ENCODE measurements around the gene USP22.
"Not testable (repeated sequence)": the region's sequence is repeated elsewhere in the genome, so short reads cannot be mapped to it uniquely, and the experiment has no call there.

USP22 gene

DNA sequence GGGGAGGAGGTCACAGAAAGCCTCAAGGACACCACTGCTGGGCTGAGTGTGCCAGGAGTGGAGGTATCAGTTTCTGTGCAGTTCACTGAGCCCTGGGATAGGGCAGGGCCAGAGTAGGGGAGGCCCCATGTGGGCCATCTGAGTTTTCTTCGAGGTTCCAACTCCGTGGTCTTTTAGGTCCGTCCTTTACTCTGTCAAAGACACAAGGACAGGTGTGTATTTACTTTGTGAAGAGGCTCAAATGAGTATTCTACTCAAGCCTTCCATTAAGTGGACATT, 59.5 kb downstream of the USP22 start:
- no peak for DNase-seq

GRCh38 chr17:20982589-20983358, 60.0 kb downstream of the USP22 start:
- DNase-seq = no peak

GRCh38 chr17:20981046-20981920, 61.5 kb downstream of the USP22 start:
- no peak for DNase-seq

DNA sequence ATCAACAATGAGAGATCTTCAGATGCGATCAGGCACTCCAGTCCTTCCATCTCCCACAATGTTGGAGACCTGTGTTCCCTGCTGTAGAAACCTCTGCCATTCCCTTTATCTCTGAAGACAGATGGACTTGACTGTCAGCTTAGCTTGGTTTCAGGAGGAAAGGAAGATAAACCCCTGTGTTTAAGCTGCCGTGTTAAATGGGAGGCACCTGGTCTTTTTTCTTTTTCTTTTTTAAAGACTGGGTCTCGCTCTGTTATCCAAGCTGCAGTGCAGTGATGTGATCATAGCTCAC, 63.1 kb downstream of the USP22 start:
- no peak for DNase-seq

- DNase-seq = not testable (repeated sequence)
Measured at GRCh38 chr17:20979007-20979791, 63.6 kb downstream of the USP22 start.

GRCh38 chr17:20977609-20978253, 65.1 kb downstream of the USP22 start:
- not testable (repeated sequence) for DNase-seq

- no peak for DNase-seq
Measured at GRCh38 chr17:20975566-20975965, 67.2 kb downstream of the USP22 start.

GRCh38 chr17:20970329-20970728, 72.5 kb downstream of the USP22 start:
- no peak for DNase-seq

DNA sequence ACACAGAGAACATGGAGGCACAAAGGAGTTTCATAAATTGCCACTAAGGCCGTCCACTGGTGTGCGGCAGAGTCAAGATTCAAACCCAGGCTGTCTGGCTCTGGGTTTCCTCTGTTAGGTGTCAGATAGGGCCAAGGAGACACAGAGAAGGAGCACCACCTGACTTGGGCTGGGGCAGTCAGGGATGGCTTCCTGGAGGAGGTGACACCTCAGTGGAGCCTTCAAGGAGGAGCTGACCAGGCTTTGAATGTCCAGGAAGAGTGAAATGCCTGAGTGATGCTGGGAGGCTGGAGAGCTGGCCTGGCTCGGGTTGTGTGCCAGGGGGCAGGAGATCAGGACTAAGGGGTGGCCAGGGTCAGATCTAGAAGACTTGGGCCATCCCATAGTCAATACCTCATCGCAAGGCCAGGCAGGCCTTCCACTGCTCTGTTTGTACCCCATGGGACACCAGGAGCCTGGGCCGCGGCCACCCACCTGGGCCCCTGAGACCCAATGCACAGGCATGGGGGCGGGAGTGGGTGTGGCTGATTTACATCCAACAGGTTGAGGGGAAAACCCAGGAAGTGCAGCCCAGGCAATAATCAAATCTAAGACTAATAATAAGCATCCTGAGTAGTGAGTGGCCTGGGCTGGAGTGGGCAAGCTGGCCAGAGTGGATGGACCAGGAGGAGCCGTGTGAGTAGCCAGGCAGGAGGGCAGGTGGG, 73.7 kb downstream of the USP22 start:
- no peak for DNase-seq

GRCh38 chr17:20967776-20968175, 75.0 kb downstream of the USP22 start:
- DNase-seq = no peak

DNA sequence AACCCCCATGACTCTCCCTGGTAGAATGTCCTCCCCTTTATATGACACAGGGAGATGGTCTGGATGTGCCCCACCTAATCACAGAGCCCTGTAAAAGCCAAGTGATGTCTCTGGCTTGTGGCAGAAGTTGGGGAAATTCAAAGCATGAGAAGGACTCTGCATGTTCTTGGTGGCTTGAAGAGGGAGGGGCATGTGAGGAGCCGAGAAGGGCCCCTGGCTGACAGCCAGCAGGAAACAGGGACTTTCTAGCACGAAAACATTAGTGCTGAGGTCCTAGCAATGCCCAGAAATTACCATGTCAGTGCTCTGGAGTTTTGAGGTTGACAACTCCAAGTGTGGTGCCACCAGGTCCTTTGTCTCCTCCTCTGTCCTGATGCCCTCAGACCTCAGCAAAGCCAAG, 75.9 kb downstream of the USP22 start:
- no peak for DNase-seq

DNA sequence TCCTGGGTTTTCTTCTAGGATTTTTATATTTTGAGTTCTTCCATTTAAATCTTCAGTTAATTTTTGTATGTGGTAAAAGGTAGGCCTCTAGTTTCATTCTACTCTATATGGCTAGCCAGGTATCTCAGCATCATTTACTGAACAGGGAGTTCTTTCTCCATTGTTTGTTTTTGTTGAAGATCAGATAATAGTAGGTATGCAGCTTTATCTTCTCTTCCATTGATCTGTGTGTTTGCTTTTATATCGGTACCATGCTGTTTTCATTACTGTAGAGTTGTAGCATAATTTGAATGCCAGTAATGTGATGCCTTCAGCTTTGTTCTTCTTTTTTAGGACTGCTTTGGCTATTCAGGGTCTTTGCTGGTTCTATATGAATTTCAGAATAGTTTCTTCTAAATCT, 77.3 kb downstream of the USP22 start:
- no peak for DNase-seq

- no peak for DNase-seq
Measured at GRCh38 chr17:20961586-20961985, 81.2 kb downstream of the USP22 start.

GRCh38 chr17:20960871-20961270, 81.9 kb downstream of the USP22 start:
- no peak for DNase-seq

- DNase-seq = no peak
Measured at GRCh38 chr17:20955427-20956323, 87.1 kb downstream of the USP22 start.

GRCh38 chr17:20954794-20955193, 88.0 kb downstream of the USP22 start:
- no peak for DNase-seq

- DNase-seq = no peak
Measured at GRCh38 chr17:20952183-20952582, 90.6 kb downstream of the USP22 start.
